ENCODE measurements around the gene SPTLC2.

The SPTLC2 gene

GRCh38 chr14:77498984-77499527 lies 117.4 kb downstream of the SPTLC2 start:
- DNase-seq = peak; percentile 51

GRCh38 chr14:77498120-77498979 lies 118.1 kb downstream of the SPTLC2 start, which contains the start of gene ISM2:
ISM2 (minus strand) TSS chr14:77498816; CDS start chr14:77498793, 23 bp downstream.
- DNase-seq = peak; percentile 80

- DNase-seq = no peak
Measured at GRCh38 chr14:77495334-77495733, 121.1 kb downstream of the SPTLC2 start.

- no peak for DNase-seq
Measured at GRCh38 chr14:77491056-77491455, 125.4 kb downstream of the SPTLC2 start.

DNA sequence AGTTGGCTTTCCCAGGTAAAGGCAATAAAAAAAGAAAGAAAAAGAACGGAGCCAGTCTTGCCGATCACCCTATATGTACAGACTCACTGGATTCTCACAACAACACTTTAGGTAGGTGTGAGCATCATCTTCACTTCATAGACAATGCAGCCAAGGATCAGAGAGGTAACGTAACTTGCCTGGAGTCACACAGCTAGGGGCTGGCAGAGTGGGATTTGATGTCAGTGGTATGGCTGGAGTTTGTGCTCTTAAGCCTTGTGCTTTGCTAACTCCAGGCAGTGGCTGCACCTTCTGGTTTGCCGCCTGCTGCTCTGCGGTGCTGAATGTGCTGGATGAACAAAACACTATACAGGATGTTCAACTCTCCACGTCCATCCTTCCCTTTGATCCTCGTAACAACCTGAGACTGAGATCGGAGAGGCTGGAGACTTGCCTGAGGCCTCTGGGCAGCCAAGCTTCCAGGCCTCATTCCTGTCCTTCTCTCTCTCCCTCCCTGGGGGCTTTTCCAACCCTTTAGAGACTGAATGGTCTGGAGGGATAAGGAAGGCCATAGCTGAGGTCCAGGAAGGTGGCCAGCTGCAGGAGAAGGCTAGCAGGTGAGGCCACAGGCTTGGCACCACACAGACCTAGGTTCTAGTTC lies 126.0 kb downstream of the SPTLC2 start:
- DNase-seq = no peak

- no peak for DNase-seq
Measured at GRCh38 chr14:77489041-77489440, 127.4 kb downstream of the SPTLC2 start.

GRCh38 chr14:77488558-77488957 lies 127.9 kb downstream of the SPTLC2 start:
- no peak for DNase-seq

GRCh38 chr14:77485901-77486678 lies 130.3 kb downstream of the SPTLC2 start:
- DNase-seq = no peak

GRCh38 chr14:77485256-77485655 lies 131.2 kb downstream of the SPTLC2 start:
- no peak for DNase-seq

DNA sequence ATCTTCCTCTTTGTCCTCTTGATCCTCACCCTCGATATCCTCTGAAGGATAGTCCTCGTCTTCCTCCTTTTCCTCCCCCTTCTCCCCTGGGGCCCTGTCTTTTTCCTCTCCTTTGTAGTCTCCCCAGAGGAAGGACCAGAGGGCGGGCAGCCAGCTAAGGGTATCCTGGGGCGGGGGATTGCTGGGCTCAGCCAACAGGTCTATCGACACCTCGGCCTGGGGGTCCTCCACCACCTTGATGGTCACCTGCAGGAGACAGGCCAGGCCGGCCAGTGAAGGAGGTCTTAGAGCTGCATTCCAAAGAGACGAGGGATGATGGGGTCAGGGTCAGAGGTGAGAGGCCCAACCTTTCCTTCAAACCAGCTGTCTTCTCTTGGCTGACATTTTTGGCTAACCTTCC lies 134.0 kb downstream of the SPTLC2 start:
- no peak for DNase-seq

DNA sequence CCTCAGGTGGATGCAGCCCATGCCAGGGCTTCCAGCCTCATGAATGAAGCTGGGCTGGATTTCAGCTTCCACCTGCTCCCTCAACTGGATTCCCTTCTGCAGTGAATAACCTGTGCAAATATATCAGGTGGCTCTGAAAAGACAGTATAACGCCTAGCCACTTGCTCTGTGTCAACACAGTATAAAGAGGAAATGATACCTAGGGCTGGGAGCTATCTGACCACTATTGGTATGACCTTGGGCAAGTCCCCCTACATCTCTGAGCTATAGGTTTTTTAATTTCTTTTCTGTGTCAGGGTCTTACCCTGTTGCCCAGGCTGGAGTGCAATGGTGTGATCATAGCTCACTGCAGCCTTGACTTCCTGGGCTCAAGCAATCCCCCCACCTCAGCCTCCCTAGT lies 137.6 kb downstream of the SPTLC2 start:
- peak; percentile 18 for DNase-seq

DNA sequence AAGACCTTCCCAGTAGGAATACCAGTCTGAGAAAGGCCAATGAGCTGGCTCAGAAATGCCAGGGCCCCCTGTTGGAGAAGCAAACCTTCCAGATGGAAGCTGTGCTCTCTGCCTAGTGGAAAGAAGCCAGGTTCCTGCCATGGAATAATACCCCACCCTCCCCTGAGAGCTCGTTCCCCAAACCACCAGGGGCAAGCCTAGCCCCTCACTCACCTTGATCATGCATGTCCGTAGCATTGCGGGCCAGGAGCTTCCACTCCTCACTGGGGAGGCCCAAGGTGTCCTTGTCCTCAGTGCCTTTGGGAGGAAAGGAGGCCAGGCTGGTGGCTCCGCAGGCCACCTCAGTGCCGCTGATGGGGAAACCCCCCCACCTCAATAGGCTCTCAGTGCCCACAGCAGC lies 138.4 kb downstream of the SPTLC2 start:
- DNase-seq = no peak

GRCh38 chr14:77475432-77476115 lies 140.9 kb downstream of the SPTLC2 start:
- no peak for DNase-seq

- DNase-seq = no peak
Measured at GRCh38 chr14:77474479-77475177, 141.8 kb downstream of the SPTLC2 start.

GRCh38 chr14:77473921-77474320 lies 142.5 kb downstream of the SPTLC2 start:
- DNase-seq = no peak

- DNase-seq = no peak
Measured at GRCh38 chr14:77470224-77470870, 146.1 kb downstream of the SPTLC2 start.

DNA sequence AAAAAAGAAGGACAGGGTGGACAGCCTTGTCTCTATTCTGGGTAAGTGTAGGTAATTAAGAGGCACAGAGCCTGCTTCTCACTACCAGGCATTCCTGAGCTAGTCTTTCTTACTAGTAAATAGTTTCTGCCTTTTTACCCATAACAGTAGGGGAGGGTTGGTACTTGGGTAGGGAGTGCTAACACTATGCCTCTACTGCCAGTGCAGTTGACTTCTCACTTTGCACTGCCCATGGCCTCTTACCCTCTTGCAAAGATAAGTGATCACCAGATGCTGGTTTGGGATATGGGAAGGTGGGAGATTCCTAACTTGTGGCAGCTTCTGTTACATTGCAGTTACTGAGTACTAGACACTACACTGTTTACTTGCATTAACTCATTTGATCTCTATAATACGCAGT lies 146.9 kb downstream of the SPTLC2 start:
- DNase-seq = no peak

GRCh38 chr14:77469067-77469505 lies 147.4 kb downstream of the SPTLC2 start:
- no peak for DNase-seq

DNA sequence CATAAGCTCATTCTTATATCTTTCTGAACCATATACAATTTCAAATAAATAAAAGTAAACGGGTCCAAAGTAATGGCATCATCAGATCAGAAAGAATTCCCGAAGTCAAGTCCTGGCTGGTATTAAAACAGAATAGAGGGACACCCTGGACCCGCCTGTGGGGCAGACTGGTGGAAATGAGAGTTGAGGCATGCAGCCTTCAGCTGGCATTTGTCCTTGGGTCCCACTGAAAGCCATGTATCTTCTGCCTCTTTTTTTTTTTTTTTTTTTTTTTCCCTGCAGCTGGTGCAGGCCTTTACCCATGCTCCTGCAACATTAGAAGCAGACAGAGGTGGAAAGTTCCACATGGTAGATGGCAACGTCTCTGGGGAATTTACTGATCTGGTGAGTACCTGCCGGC lies 148.6 kb downstream of the SPTLC2 start:
- no peak for DNase-seq

DNA sequence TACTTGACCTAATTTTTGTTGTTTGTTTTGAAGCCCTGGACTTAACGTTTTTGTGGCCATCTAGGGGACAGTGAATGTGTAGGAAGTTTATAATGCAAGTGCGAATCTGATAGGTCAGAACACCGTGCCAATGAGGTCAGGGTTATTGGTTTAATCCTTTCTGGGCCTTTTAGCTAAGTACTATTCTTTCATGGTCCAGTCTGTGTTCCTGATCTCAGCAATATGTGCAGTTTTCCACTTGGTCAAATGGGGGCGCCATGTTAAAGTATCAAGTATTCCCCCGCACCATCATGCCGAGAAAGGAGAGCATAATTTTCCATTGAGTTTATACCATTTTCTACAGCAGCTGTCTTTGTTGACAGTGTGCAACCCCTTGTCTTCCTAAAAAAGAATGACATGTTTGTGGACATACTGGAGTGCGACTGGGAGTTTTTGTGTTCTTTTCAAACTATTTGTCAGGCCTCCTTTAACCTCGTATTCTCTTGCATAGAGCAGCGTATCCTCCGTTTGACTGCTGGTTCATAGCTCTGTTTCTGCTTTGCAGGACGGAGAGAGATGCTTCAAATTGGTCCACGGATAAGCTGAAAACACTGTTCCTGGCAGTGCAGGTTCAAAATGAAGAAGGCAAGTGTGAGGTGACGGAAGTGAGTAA lies 157.2 kb downstream of the SPTLC2 start:
- DNase-seq = peak; percentile 72

Measured in DMS53 (cell line).